Smooth muscle cell (in vitro differentiated cells): ENCODE measurements around the gene VASN. TPM values are rescaled to one million over a fixed set of nuclear protein-coding genes. Genes with fewer than 3 reads are reported as not detected.

Source experiments
- DNase-seq: peaks from one replicate; lab custom pipeline; 2025; ENCODE audit not compliant: unreplicated experiment; lab: John Stamatoyannopoulos, UW
- H2AFZ ChIP-seq: fragments of 200-600 bp; sonication (generic); 2 replicates; pipeline ENCODE4 v1.6.0; 2016; ENCODE audit warnings: antibody characterized with exemption, low read depth, mild to moderate bottlenecking
- H3F3A ChIP-seq: fragments of 200-600 bp; sonication (generic); 2 replicates; pipeline ENCODE4 v1.6.0; 2017; ENCODE audit warnings: antibody characterized with exemption, low read depth
- H3K27ac ChIP-seq: fragments of 200-600 bp; sonication (generic); 2 replicates; pipeline ENCODE4 v1.5.1; 2016; ENCODE audit warnings: low read depth, mild to moderate bottlenecking
- H3K27me3 ChIP-seq: fragments of 200-600 bp; sonication (generic); 2 replicates; pipeline ENCODE4 v1.6.1; 2016; ENCODE audit warnings: low read depth, mild to moderate bottlenecking
- H3K36me3 ChIP-seq: fragments of 200-600 bp; sonication (generic); 2 replicates; pipeline ENCODE4 v1.5.1; 2016; ENCODE audit warnings: low read depth
- H3K4me1 ChIP-seq: fragments of 200-600 bp; sonication (generic); 2 replicates; pipeline ENCODE4 v1.5.1; 2016; ENCODE audit warnings: low read depth
- H3K4me2 ChIP-seq: fragments of 200-600 bp; sonication (generic); 2 replicates; pipeline ENCODE4 v1.6.0; 2016; ENCODE audit warnings: mild to moderate bottlenecking
- H3K4me3 ChIP-seq: fragments of 200-600 bp; sonication (generic); 2 replicates; pipeline ENCODE4 v1.5.1; 2016; ENCODE audit warnings: mild to moderate bottlenecking
- H3K79me2 ChIP-seq: fragments of 200-600 bp; sonication (generic); 2 replicates; pipeline ENCODE4 v1.6.0; 2016; ENCODE audit warnings: low read depth, mild to moderate bottlenecking
- H3K9ac ChIP-seq: fragments of 200-600 bp; sonication (generic); 2 replicates; pipeline ENCODE4 v1.6.0; 2016; ENCODE audit warnings: low read depth
- H3K9me3 ChIP-seq: fragments of 200-600 bp; sonication (generic); replicated peaks from 2 replicates; pipeline ENCODE4 v1.5.1; 2016; ENCODE audit warnings: low read depth
- H4K20me1 ChIP-seq: fragments of 200-600 bp; sonication (generic); 2 replicates; pipeline ENCODE4 v1.6.0; 2016; ENCODE audit warnings: low read depth
- CTCF ChIP-seq: fragments of 200-600 bp; sonication (generic); IDR thresholded peaks from 2 replicates; pipeline ENCODE4 v1.5.1; 2017; ENCODE audit warnings: borderline replicate concordance, mild to moderate bottlenecking, antibody characterized with exemption; ENCODE audit not compliant: insufficient read depth, poor library complexity, severe bottlenecking
- WGBS: methylation state at CpG from one replicate; pipeline ENCODE4 v1.1.7; 2016; ENCODE audit warnings: low lambda C conversion rate; 5-methylcytosine and 5-hydroxymethylcytosine counted together
- polyA plus RNA-seq: library from polyadenylated mRNA; unstranded; fragments of >200 nt; fragmentation: Nextera tagmentation; extraction: Ambion mirVana; gene quantifications from 2 replicates; pipeline ENCODE4 v1.2.1, GENCODE V29; 2016
- total RNA-seq: library from RNA; depleted of rRNA; stranded (reverse); fragments of >200 nt; gene quantifications from 2 replicates; pipeline ENCODE4 v1.2.3, GENCODE V29; 2014

Gene VASN
- total and polyA plus RNA-seq, 2 experiments from 2014 or later: 30.0 to 150 TPM

DNA sequence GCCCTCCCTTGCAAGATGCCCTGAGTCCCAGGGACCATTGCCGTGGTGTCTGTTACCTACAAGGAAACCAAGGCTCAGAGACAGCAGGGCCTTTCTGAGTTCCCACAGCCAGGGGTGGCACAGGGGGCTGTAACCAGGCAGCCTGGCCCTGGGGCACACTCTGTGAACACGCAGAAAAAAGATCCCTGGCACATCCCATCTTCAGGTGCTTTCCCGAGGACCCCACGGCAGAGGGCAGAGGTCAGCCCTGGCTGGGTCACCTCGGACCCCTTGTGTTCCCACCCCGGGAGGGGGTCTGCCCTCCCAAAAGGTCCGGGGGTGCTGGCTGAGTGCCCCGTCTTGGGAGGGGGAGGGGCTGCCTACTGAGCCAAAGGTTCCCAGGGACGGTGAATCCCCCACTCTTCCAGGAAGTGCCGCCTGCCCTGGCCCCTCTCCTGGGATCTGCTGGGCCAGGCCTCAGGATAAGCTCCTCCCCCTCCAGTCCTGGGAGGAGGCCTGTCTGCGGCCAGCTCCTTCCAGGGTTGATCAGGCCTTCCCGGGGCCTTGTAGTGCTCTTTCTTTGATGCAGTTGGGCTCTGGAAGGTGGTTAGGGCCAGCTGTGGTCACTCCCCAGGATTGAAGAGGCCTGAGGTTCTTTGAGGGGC, 47.7 kb upstream of the VASN start:
- H3K79me2 ChIP-seq: peaks cover 98% of the 10 kb centered on the region
- H3K36me3 ChIP-seq: no peaks in the 10 kb centered on the region
- no peak overlapping the region for H3K9ac ChIP-seq
- peak overlapping the region; percentile 30 for H3K27ac ChIP-seq
- H3K4me2 ChIP-seq: peak overlapping the region; percentile 58
- H2AFZ ChIP-seq: no peak overlapping the region
- no peaks in the 10 kb centered on the region for H3K9me3 ChIP-seq
- peak; percentile 24 for DNase-seq
- H3K4me3 ChIP-seq: no peak overlapping the region
- WGBS: 38% methylated on average over 12 of the region's 12 CpGs
- no peaks in the 10 kb centered on the region for H3K27me3 ChIP-seq
- H4K20me1 ChIP-seq: peaks cover 63% of the 10 kb centered on the region
- H3K4me1 ChIP-seq: peaks cover 36% of the 10 kb centered on the region
- TF ChIP-seq CTCF: no peak
- H3F3A ChIP-seq: peaks cover 6% of the 10 kb centered on the region

GRCh38 chr16:4324492-4325252, 47.0 kb upstream of the VASN start:
- 92% methylated on average over 20 of the region's 22 CpGs for WGBS
- Histone ChIP-seq H3K79me2 (peaks cover 98% of the 10 kb centered on the region), H3K4me1 (peaks cover 29% of the 10 kb centered on the region), H3F3A (peaks cover 6% of the 10 kb centered on the region), H3K4me2 (peak overlapping the region; percentile 58), H4K20me1 (peaks cover 63% of the 10 kb centered on the region), H3K27me3 (no peaks in the 10 kb centered on the region), H3K9ac (no peak overlapping the region), H3K36me3 (no peaks in the 10 kb centered on the region), H3K9me3 (no peaks in the 10 kb centered on the region), H2AFZ (no peak overlapping the region), H3K27ac (peak overlapping the region; percentile 30), H3K4me3 (no peak overlapping the region)
- no peak for TF ChIP-seq CTCF
- no peak for DNase-seq

GRCh38 chr16:4325253-4325758, 46.3 kb upstream of the VASN start:
- H3K4me3 ChIP-seq: no peak overlapping the region
- H3K27me3 ChIP-seq: no peaks in the 10 kb centered on the region
- peaks cover 6% of the 10 kb centered on the region for H3F3A ChIP-seq
- peaks cover 26% of the 10 kb centered on the region for H3K4me1 ChIP-seq
- H3K9ac ChIP-seq: no peak overlapping the region
- H3K36me3 ChIP-seq: no peaks in the 10 kb centered on the region
- H4K20me1 ChIP-seq: peaks cover 62% of the 10 kb centered on the region
- TF ChIP-seq CTCF: no peak
- H3K4me2 ChIP-seq: no peak overlapping the region
- 94% methylated on average over 6 of the region's 6 CpGs for WGBS
- H3K9me3 ChIP-seq: no peaks in the 10 kb centered on the region
- no peak for DNase-seq
- no peak overlapping the region for H2AFZ ChIP-seq
- peaks cover 98% of the 10 kb centered on the region for H3K79me2 ChIP-seq
- peak overlapping the region; percentile 30 for H3K27ac ChIP-seq
